Posterior cingulate gyrus (tissue), 11 donors: ENCODE results near the gene MUS81.
A peak's percentile ranks its signal among the peaks of the same experiment; 100 is the strongest.

ENCODE experiments used
- DNase-seq, 10 donors: peaks; one replicate each; pipeline versions ENCODE4 v3.0.0 to v3.0.0-alpha.2; 2020 to 2021; ENCODE audit warnings: mixed read lengths in 3 of 10
- intact Hi-C: fragments of 100-400 bp; cut with DNase I; formaldehyde crosslinking; loops from one replicate; pipeline ENCODE4 v1.15.1; 2023

The MUS81 gene

GRCh38 chr11:65858681-65859087, 1.5 kb upstream of the MUS81 start:
- intact Hi-C loops = loop anchor here (2.0 kb wide), 1 partner anchor 32 kb away; the partner anchor contains the start of gene CCDC85B
- DNase-seq = no peak

GRCh38 chr11:65859095-65859811, 980 bp upstream of the MUS81 start:
- intact Hi-C loops = loop anchor here (2.0 kb wide), 1 partner anchor 32 kb away; the partner anchor contains the start of gene CCDC85B

GRCh38 chr11:65859812-65860277, 388 bp upstream of the MUS81 start:
- intact Hi-C loops = loop anchor here (2.0 kb wide), 1 partner anchor 31 kb away; the partner anchor contains the start of gene CCDC85B
- DNase-seq = peak in 3 of 10 donors; percentile 26 to 74 (median 38)

More at GRCh38 chr11:65859095-65859811, 980 bp upstream of the MUS81 start:
- peak; percentile 90 to 100 (median 97) for DNase-seq

GRCh38 chr11:65861165-65861505, 902 bp downstream of the MUS81 start:
- peak in 1 of 10 donors; percentile 78 for DNase-seq
- intact Hi-C loops = no loop called here

- DNase-seq = peak in 2 of 10 donors; percentile 19 to 62
- intact Hi-C loops = no loop called here
These were observed 1.4 kb downstream of the MUS81 start for GRCh38 chr11:65861533-65862183.

GRCh38 chr11:65862191-65862735, 2.0 kb downstream of the MUS81 start:
- DNase-seq = peak in 2 of 10 donors; percentile 17 to 21
- intact Hi-C loops = no loop called here

- DNase-seq = peak in 4 of 10 donors; percentile 6 to 76 (median 57)
- intact Hi-C loops = no loop called here
These were observed 3.0 kb downstream of the MUS81 start for GRCh38 chr11:65862941-65863888.

- intact Hi-C loops = no loop called here
- DNase-seq = peak in 2 of 10 donors; percentile 18 to 37
These were observed 3.9 kb downstream of the MUS81 start for GRCh38 chr11:65863889-65864705.

GRCh38 chr11:65864706-65865471, 4.7 kb downstream of the MUS81 start:
- DNase-seq = peak in 2 of 10 donors; percentile 14 to 47
- intact Hi-C loops = no loop called here

- intact Hi-C loops = no loop called here
- DNase-seq = peak in 2 of 10 donors; percentile 63 to 72
These were observed 5.4 kb downstream of the MUS81 start for GRCh38 chr11:65865550-65866172.

GRCh38 chr11:65866509-65867283, 6.5 kb downstream of the MUS81 start:
- peak in 2 of 10 donors; percentile 33 to 53 for DNase-seq
- intact Hi-C loops = no loop called here

- peak in 2 of 10 donors; percentile 75 to 83 for DNase-seq
- intact Hi-C loops = no loop called here
These were observed 7.2 kb downstream of the MUS81 start for GRCh38 chr11:65867284-65868071.

- intact Hi-C loops = no loop called here
These were observed 7.9 kb downstream of the MUS81 start for GRCh38 chr11:65868076-65868667.

GRCh38 chr11:65868907-65869306, 8.7 kb downstream of the MUS81 start:
- DNase-seq = peak in 1 of 10 donors; percentile 6
- intact Hi-C loops = no loop called here

More at GRCh38 chr11:65868076-65868667, 7.9 kb downstream of the MUS81 start:
- peak in 8 of 10 donors; percentile 42 to 93 (median 62) for DNase-seq

GRCh38 chr11:65869643-65870306, 9.5 kb downstream of the MUS81 start:
- intact Hi-C loops = no loop called here
- DNase-seq = peak in 2 of 10 donors; percentile 47 to 75
